OCI-LY1 (cell line): Measurements from ENCODE around the gene CPNE5.

Experiments
- H2AFZ ChIP-seq: fragments of 200-600 bp; sonication (generic), shearing (Covaris generic); 2 replicates; pipeline ENCODE4 v1.6.0; 2014; ENCODE audit warnings: antibody characterized with exemption, mild to moderate bottlenecking, low read length
- H3F3A ChIP-seq: fragments of 200-600 bp; sonication (generic), shearing (Covaris generic); 2 replicates; pipeline ENCODE4 v1.6.0; 2014; ENCODE audit warnings: mild to moderate bottlenecking, antibody characterized with exemption, low read length, moderate library complexity; ENCODE audit not compliant: insufficient read depth
- H3K27ac ChIP-seq: fragments of 200-600 bp; sonication (generic); 2 replicates; pipeline ENCODE4 v1.5.1; 2014; ENCODE audit warnings: low read length, mixed run types, mild to moderate bottlenecking, low read depth; ENCODE audit not compliant: poor library complexity, severe bottlenecking
- H3K27me3 ChIP-seq: fragments of 200-600 bp; sonication (generic); 2 replicates; pipeline ENCODE4 v1.6.0; 2014; ENCODE audit warnings: antibody characterized with exemption, mild to moderate bottlenecking, low read length, moderate library complexity; ENCODE audit not compliant: insufficient read depth
- H3K36me3 ChIP-seq: fragments of 200-600 bp; sonication (generic); 2 replicates; pipeline ENCODE4 v1.6.1; 2014; ENCODE audit warnings: mild to moderate bottlenecking, antibody characterized with exemption, low read length, moderate library complexity, mixed read lengths; ENCODE audit not compliant: insufficient read depth
- H3K4me1 ChIP-seq: fragments of 200-600 bp; sonication (generic); 2 replicates; pipeline ENCODE4 v1.5.1; 2014; ENCODE audit warnings: mild to moderate bottlenecking, low read length, moderate library complexity; ENCODE audit not compliant: insufficient read depth, severe bottlenecking
- H3K4me2 ChIP-seq: fragments of 200-600 bp; sonication (generic), shearing (Covaris generic); 2 replicates; pipeline ENCODE4 v1.6.1; 2014; ENCODE audit warnings: low read length
- H3K4me3 ChIP-seq: fragments of 200-600 bp; sonication (generic); 2 replicates; pipeline ENCODE4 v1.5.1; 2014; ENCODE audit warnings: low read length, low read depth, mild to moderate bottlenecking, mixed read lengths; ENCODE audit not compliant: poor library complexity, severe bottlenecking
- H3K79me2 ChIP-seq: fragments of 200-600 bp; shearing (Covaris generic); 2 replicates; pipeline ENCODE4 v1.6.1; 2016; ENCODE audit warnings: mixed run types, low read length, mixed read lengths; ENCODE audit not compliant: insufficient read depth
- H3K9ac ChIP-seq: fragments of 200-600 bp; sonication (generic), shearing (Covaris generic); 2 replicates; pipeline ENCODE4 v1.6.1; 2014; ENCODE audit warnings: mild to moderate bottlenecking, low read length, mixed read lengths
- H3K9me2 ChIP-seq: fragments of 200-600 bp; sonication (generic), shearing (Covaris generic); 2 replicates; pipeline ENCODE4 v1.6.1; 2014; ENCODE audit warnings: low read depth, mild to moderate bottlenecking, low read length, mixed read lengths
- H3K9me3 ChIP-seq: fragments of 200-600 bp; shearing (Covaris generic); 2 replicates; pipeline ENCODE4 v1.6.1; 2014; ENCODE audit warnings: low read length, mixed read lengths
- H4K20me1 ChIP-seq: fragments of 200-600 bp; sonication (generic), shearing (Covaris generic); 2 replicates; pipeline ENCODE4 v1.6.0; 2016; ENCODE audit warnings: mild to moderate bottlenecking, low read length; ENCODE audit not compliant: insufficient read depth
- EZH2 ChIP-seq: fragments of 200-600 bp; sonication (generic), shearing (Covaris generic); IDR thresholded peaks from 2 replicates; pipeline ENCODE4 v1.8.0; 2017; ENCODE audit warnings: borderline replicate concordance, mixed run types, mild to moderate bottlenecking, antibody characterized with exemption, low read length, moderate library complexity, mixed read lengths
- TF ChIP-seq, protein P1 (sequence below): fragments of 200-600 bp; sonication (generic), shearing (Covaris generic); IDR thresholded peaks from 2 replicates; pipeline ENCODE4 v1.5.1; 2017; ENCODE audit warnings: mild to moderate bottlenecking, antibody characterized with exemption, low read length, moderate library complexity, mixed read lengths

The CPNE5 gene

DNA sequence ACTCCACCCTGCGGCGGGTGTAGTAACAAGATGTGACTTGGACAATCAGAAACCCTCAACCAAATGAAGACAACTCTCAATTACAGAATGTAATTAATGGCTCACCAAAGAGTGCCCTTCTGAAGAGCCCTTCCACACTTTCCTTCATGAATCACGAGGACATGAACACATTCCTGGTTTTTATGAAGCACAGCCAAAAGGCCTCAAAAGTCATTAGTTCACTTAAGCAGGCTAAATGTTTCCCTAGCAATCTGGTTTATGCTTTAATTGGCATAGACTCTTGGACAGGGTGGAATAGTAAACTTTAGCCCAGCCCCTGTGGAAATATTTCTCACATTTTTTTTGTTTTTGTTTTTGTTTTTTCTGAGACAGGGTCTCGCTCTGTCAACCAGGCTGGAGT, 20.5 kb downstream of the CPNE5 start:
- Histone ChIP-seq H3K36me3 (no peaks in the 10 kb centered on the region), H3F3A (no peaks in the 10 kb centered on the region), H3K4me2 (no peak overlapping the region), H3K79me2 (no peaks in the 10 kb centered on the region), H3K27me3 (0 out of 2 replicates have a peak, but pooled peaks cover 3% of the 10 kb centered on the region), H3K27ac (no peak overlapping the region), H4K20me1 (no peaks in the 10 kb centered on the region), H3K9me3 (no peaks in the 10 kb centered on the region), H2AFZ (no peak overlapping the region), H3K4me3 (no peak overlapping the region), H3K4me1 (no peaks in the 10 kb centered on the region), H3K9me2 (no peaks in the 10 kb centered on the region), H3K9ac (no peak overlapping the region)
- TF ChIP-seq, protein P1, sequence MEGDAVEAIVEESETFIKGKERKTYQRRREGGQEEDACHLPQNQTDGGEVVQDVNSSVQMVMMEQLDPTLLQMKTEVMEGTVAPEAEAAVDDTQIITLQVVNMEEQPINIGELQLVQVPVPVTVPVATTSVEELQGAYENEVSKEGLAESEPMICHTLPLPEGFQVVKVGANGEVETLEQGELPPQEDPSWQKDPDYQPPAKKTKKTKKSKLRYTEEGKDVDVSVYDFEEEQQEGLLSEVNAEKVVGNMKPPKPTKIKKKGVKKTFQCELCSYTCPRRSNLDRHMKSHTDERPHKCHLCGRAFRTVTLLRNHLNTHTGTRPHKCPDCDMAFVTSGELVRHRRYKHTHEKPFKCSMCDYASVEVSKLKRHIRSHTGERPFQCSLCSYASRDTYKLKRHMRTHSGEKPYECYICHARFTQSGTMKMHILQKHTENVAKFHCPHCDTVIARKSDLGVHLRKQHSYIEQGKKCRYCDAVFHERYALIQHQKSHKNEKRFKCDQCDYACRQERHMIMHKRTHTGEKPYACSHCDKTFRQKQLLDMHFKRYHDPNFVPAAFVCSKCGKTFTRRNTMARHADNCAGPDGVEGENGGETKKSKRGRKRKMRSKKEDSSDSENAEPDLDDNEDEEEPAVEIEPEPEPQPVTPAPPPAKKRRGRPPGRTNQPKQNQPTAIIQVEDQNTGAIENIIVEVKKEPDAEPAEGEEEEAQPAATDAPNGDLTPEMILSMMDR = no peak
- no peak for TF ChIP-seq EZH2

DNA sequence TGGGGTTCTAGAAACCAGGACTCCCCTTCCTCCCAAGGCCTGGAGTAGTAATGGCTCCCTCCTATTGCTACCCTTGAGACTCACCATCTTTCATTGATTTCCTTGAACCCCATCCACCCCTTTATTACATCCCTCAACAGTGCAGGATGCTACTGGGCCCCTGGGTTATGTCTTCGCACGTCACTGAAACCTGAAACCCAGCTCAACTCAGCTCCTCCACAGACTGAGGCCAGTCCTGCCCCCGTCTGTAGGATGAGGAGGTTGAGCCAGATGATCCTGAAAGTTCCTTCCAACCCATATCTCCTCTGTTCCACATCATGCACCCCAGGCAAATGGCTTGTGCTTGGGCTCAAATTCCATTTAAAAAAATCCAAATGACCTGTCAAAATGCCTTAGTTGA, 21.4 kb downstream of the CPNE5 start:
- no peak overlapping the region for H3K4me3 ChIP-seq
- H3K27me3 ChIP-seq = 0 out of 2 replicates have a peak, but pooled peaks cover 3% of the 10 kb centered on the region
- H3K36me3 ChIP-seq = no peaks in the 10 kb centered on the region
- no peak overlapping the region for H2AFZ ChIP-seq
- H4K20me1 ChIP-seq = no peaks in the 10 kb centered on the region
- TF ChIP-seq, protein P1 = no peak
- no peak for TF ChIP-seq EZH2
- no peaks in the 10 kb centered on the region for H3K4me1 ChIP-seq
- H3K9me3 ChIP-seq = no peaks in the 10 kb centered on the region
- no peaks in the 10 kb centered on the region for H3K79me2 ChIP-seq
- H3F3A ChIP-seq = no peaks in the 10 kb centered on the region
- H3K27ac ChIP-seq = no peak overlapping the region
- H3K9ac ChIP-seq = no peak overlapping the region
- no peaks in the 10 kb centered on the region for H3K9me2 ChIP-seq
- H3K4me2 ChIP-seq = no peak overlapping the region

DNA sequence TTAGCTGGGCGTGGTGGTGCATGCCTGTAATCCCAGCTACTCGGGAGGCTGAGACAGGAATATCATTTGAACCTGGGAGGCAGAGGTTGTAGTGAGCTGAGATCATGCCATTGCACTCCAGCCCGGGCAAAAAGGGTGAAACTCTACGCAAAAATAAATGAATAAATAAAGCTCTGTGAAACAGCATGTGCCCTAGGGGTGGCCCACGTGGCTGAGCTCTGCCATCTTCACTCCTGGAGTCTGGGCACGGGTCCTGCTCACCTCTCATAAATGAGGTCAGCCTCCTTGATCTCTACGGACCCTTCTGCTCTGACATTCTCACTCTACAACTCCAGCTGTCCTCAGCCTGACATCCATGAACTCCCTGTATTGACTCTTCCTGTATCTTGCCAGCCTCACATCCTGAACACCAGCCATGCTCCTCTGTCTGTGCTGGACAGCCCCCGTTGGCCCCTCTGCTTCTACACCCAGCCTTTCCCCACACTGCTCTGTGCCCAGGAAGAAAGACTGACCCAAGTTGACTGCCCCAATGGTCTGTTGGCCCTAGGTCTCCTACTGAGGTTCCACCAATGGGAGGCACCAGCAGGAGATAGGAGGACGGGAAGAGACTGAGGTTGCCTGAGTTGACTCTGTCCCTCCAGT, 21.9 kb downstream of the CPNE5 start:
- no peak for TF ChIP-seq EZH2
- TF ChIP-seq, protein P1 = no peak

More for the DNA sequence above, 21.9 kb downstream of the CPNE5 start:
- H3K36me3 ChIP-seq = no peaks in the 10 kb centered on the region
- H2AFZ ChIP-seq = no peak overlapping the region
- no peaks in the 10 kb centered on the region for H3F3A ChIP-seq
- no peak overlapping the region for H3K4me3 ChIP-seq
- no peaks in the 10 kb centered on the region for H3K4me1 ChIP-seq
- H3K9ac ChIP-seq = no peak overlapping the region
- H3K9me3 ChIP-seq = no peaks in the 10 kb centered on the region
- H3K27ac ChIP-seq = no peak overlapping the region
- H3K9me2 ChIP-seq = no peaks in the 10 kb centered on the region
- no peak overlapping the region for H3K4me2 ChIP-seq
- 0 out of 2 replicates have a peak, but pooled peaks cover 3% of the 10 kb centered on the region for H3K27me3 ChIP-seq
- H4K20me1 ChIP-seq = no peaks in the 10 kb centered on the region
- no peaks in the 10 kb centered on the region for H3K79me2 ChIP-seq
